ENCODE results near the gene ST6GALNAC3.

Gene ST6GALNAC3

DNA sequence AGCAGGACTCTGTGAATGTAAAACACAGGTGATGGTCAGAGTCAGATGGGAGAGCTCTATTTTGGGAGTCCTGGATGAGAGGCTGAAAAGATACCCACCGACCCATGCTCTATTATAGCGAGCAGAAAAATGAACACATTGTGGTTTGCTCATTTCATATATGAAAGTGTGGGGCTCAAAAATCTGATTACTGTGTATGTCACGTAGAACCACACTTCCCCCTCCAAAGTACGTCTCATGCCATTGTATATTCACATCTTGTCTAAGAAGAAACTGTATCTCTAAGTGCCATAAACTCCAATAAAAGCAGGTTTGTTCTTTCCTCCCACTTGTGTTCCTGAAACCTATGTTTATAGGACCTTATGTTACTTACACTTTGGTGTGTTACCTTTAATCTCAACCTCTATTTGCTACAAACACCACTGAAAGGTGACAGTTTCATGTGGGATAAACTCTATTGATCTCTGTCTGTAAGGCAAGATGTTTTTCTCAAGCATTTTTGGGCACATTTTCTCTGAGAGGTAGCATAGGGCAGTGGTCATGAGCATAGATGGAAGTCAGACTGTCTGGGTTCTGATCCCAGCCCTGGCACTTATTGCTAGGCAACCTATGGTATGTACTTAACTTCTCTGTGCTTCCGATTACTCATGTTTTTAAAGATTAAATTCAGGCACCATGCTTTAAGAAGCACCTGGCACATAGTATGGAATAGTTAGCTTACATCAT lies 214.4 kb downstream of the ST6GALNAC3 start:
- Histone ChIP-seq H3K4me1 (no peaks in the 10 kb centered on the region), H3K27ac (no peak overlapping the region), H3K27me3 (no peaks in the 10 kb centered on the region), H3K4me3 (no peak overlapping the region), H3K9me3 (no peaks in the 10 kb centered on the region), H3K36me3 (no peaks in the 10 kb centered on the region)
- TF ChIP-seq, protein P1, sequence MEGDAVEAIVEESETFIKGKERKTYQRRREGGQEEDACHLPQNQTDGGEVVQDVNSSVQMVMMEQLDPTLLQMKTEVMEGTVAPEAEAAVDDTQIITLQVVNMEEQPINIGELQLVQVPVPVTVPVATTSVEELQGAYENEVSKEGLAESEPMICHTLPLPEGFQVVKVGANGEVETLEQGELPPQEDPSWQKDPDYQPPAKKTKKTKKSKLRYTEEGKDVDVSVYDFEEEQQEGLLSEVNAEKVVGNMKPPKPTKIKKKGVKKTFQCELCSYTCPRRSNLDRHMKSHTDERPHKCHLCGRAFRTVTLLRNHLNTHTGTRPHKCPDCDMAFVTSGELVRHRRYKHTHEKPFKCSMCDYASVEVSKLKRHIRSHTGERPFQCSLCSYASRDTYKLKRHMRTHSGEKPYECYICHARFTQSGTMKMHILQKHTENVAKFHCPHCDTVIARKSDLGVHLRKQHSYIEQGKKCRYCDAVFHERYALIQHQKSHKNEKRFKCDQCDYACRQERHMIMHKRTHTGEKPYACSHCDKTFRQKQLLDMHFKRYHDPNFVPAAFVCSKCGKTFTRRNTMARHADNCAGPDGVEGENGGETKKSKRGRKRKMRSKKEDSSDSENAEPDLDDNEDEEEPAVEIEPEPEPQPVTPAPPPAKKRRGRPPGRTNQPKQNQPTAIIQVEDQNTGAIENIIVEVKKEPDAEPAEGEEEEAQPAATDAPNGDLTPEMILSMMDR (IDR thresholded peaks at IDR 0.05): no peak
- intact Hi-C loops (cut with DNase I; ENCODE audit: low total_unique reads): no loop called here
- DNase-seq: no peak

DNA sequence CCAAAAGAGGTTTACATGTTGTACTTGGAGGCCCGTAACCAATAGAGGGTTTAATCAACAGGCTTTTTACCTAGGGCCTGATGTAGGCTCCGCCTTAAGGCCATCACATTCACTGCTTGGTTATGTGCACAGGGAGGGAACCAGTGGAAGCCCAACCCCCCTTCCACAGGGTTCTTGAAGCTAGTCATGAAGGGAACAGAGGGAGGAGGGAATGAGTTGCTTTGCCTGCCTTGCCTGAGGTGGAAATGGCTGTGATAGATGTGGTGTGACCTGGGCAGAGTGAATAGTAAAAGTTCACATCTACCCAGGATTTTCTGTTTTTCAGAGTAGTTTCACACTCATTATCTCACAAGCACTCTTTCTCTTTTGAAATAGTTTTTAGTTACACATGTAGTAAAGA lies 215.1 kb downstream of the ST6GALNAC3 start:
- intact Hi-C loops (cut with DNase I; ENCODE audit: low total_unique reads): no loop called here
- Histone ChIP-seq H3K36me3 (no peaks in the 10 kb centered on the region), H3K4me1 (no peaks in the 10 kb centered on the region), H3K4me3 (no peak overlapping the region), H3K9me3 (no peaks in the 10 kb centered on the region), H3K27me3 (no peaks in the 10 kb centered on the region), H3K27ac (no peak overlapping the region)
- TF ChIP-seq, protein P1 (IDR thresholded peaks at IDR 0.05): no peak
- no peak for DNase-seq

DNA sequence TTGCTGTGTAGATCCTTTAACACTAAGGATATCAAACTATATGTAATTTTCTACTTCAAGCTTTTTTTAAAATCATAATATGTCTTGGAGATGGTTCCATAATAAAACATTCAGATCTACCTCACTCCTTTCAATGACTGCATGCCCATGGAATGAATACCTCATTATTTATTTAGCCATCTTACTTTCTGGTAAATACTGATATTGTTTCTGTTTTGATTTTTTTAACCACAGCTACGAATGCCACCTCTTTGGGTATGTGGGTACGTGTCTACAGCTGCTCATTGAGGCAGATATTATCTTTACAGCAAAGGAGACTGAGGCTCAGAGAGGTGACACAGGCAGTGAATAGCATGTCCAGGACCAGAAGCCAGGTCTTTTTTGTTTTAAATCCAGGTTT lies 215.7 kb downstream of the ST6GALNAC3 start:
- intact Hi-C loops (cut with DNase I; ENCODE audit: low total_unique reads): no loop called here
- DNase-seq: no peak
- Histone ChIP-seq H3K27me3 (no peaks in the 10 kb centered on the region), H3K36me3 (no peaks in the 10 kb centered on the region), H3K9me3 (no peaks in the 10 kb centered on the region), H3K4me1 (no peaks in the 10 kb centered on the region), H3K27ac (no peak overlapping the region), H3K4me3 (no peak overlapping the region)
- TF ChIP-seq, protein P1 (IDR thresholded peaks at IDR 0.05): no peak

DNA sequence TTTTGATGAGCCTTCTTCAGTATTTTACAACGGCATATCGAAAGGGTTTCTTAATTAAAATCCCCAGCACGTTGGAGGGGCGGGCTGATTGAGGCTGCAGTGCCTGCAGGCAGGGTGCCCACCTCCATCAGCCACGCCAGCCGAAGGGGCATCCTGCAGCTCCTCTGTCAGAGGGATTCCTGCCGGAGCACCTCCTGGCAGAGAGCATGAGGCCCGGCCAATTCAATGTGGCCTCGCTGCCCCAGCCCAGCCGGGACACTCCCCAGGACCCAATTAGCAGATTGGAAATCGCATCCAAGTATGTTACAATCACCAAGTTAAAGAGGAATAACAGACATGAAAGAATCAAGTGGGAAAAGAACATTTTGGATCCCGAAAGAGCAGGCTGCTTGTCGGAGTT lies 216.6 kb downstream of the ST6GALNAC3 start:
- no peak overlapping the region for H3K27ac ChIP-seq
- intact Hi-C loops (cut with DNase I; ENCODE audit: low total_unique reads): no loop called here
- H3K27me3 ChIP-seq: no peaks in the 10 kb centered on the region
- H3K4me3 ChIP-seq: no peak overlapping the region
- TF ChIP-seq, protein P1 (IDR thresholded peaks at IDR 0.05): no peak
- no peaks in the 10 kb centered on the region for H3K36me3 ChIP-seq
- H3K4me1 ChIP-seq: no peaks in the 10 kb centered on the region
- H3K9me3 ChIP-seq: no peaks in the 10 kb centered on the region
- no peak for DNase-seq

DNA sequence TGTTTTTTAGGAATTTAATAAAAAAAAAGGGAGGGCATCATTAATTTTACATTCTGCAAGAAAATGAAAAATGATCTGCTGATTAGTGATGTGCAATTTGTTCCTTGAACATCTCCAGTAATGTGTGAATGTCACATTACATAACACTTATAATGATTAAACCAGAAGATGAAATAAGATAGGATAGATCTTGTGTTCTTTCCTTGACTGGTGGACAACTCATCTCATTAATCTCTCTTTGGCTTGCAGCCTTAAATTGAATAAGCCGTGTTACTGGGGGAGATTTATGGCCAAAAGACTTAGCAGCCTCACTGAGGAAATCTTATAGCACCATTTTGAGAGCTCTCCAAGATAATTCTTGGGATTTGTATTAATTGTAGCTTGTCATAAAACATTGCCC lies 217.2 kb downstream of the ST6GALNAC3 start:
- intact Hi-C loops (cut with DNase I; ENCODE audit: low total_unique reads): no loop called here
- H3K4me1 ChIP-seq: no peaks in the 10 kb centered on the region
- H3K27ac ChIP-seq: no peak overlapping the region
- no peaks in the 10 kb centered on the region for H3K9me3 ChIP-seq
- H3K27me3 ChIP-seq: no peaks in the 10 kb centered on the region
- DNase-seq: no peak
- TF ChIP-seq, protein P1 (IDR thresholded peaks at IDR 0.05): no peak
- H3K4me3 ChIP-seq: no peak overlapping the region
- H3K36me3 ChIP-seq: no peaks in the 10 kb centered on the region

Data from tibial artery (tissue), 4 donors.